H1 (cell line): ENCODE results near the gene ARHGEF10L. TPM values are rescaled to one million over a fixed set of nuclear protein-coding genes. Genes with fewer than 3 reads are reported as not detected.

Source experiments
- ATF2 ChIP-seq: IDR thresholded peaks from 2 replicates; pipeline ENCODE4 v1.6.1; 2012; ENCODE audit warnings: low read length, inconsistent platforms
- CHD7 ChIP-seq: fragments of 300-600 bp; sonication (generic); IDR thresholded peaks from 2 replicates; pipeline ENCODE4 v1.7.1; 2012; ENCODE audit warnings: low read length, moderate library complexity, mild to moderate bottlenecking, inconsistent platforms; ENCODE audit not compliant: insufficient replicate concordance
- KDM4A ChIP-seq: IDR thresholded peaks from one replicate; pipeline ENCODE4 v1.7.1; 2012; ENCODE audit warnings: low read depth, mild to moderate bottlenecking, moderate library complexity, low read length, inconsistent platforms; ENCODE audit not compliant: severe bottlenecking
- RXRA ChIP-seq: IDR thresholded peaks from 2 replicates; pipeline ENCODE4 v1.6.1; 2011; ENCODE audit warnings: low read depth, mild to moderate bottlenecking, low read length, moderate library complexity; ENCODE audit not compliant: insufficient read depth
- SIRT6 ChIP-seq: IDR thresholded peaks from one replicate; pipeline ENCODE4 v1.7.1; 2012; ENCODE audit warnings: low read length, inconsistent platforms
- TBP ChIP-seq: IDR thresholded peaks from 2 replicates; pipeline ENCODE4 v1.6.1; 2011; ENCODE audit warnings: low read depth, low read length, improper control_type of control experiment
- ZNF274 ChIP-seq: IDR thresholded peaks from 2 replicates; pipeline ENCODE4 v1.7.0; 2012; ENCODE audit warnings: low read length, borderline replicate concordance; ENCODE audit errors: extremely low read depth
- polyA plus RNA-seq, 7 experiments: library from polyadenylated mRNA; depleted of rRNA in 3 of 7; stranded (reverse) in 5 of 7; unstranded in 2 of 7; fragments of >200 nt in 5 of 7; fragments of 200-250 nt in 2 of 7; gene quantifications; 1 replicate in 5 of 7; 2 replicates in 1 of 7; 4 replicates in 1 of 7; pipeline versions ENCODE4 v1.2.1 to v1.2.3, GENCODE V29; 2011 to 2013; ENCODE audit warnings: missing spikeins in 2 of 7, mixed read lengths in 2 of 7
- total RNA-seq: library from RNA; stranded (reverse); fragmentation: NEBNext Ultra II Directional; extraction: Animal tissue kit (Norgen Biotek cat#: 25700); gene quantifications from 2 replicates; pipeline ENCODE4 v1.2.1, GENCODE V29; 2021

The ARHGEF10L gene
- total and polyA plus RNA-seq, 2 of the 8 experiments (the other 6 are each of a cell fraction or from before 2014, with no cell fraction given), result 33.6 to 39.6 TPM

- TF ChIP-seq CHD7 (no peak), KDM4A (no peak), RXRA (no peak), ATF2 (no peak), TBP (no peak), ZNF274 (no peak), SIRT6 (no peak)
Measured at GRCh38 chr1:17607644-17608581, 68.4 kb downstream of the ARHGEF10L start (continued).
